Activated CD4-positive, alpha-beta T cell treated with anti-CD3 and anti-CD28 coated beads, Interleukin-2, amount 10 ng/mL, durations not matched to agents 7 days and 5 days (primary cell): ENCODE data around the gene PECR. TPM values are rescaled to one million over a fixed set of nuclear protein-coding genes. Genes with fewer than 3 reads are reported as not detected.

Experiments used
- CTCF ChIA-PET: fragments of 350-600 bp; sonication (Branson Sonifier 250); formaldehyde crosslinking; loops from one replicate; lab custom pipeline; 2021; ENCODE audit warnings: antibody characterized with exemption; lab: Charles Lee
- POLR2A ChIA-PET: fragments of 350-600 bp; sonication (Branson Sonifier 250); formaldehyde crosslinking; loops from one replicate; lab custom pipeline; 2021; ENCODE audit warnings: antibody characterized with exemption; lab: Charles Lee
- DNase-seq: peaks from one replicate; pipeline ENCODE4 v3.0.0-alpha.2; 2020
- H3K27ac Mint-ChIP-seq: one replicate; pipeline ENCODE4 v1.8.0; 2021; ENCODE audit warnings: mild to moderate bottlenecking, moderate library complexity, mixed read lengths
- H3K27me3 Mint-ChIP-seq: one replicate; pipeline ENCODE4 v1.8.0; 2021; ENCODE audit warnings: mixed read lengths
- H3K36me3 Mint-ChIP-seq: one replicate; pipeline ENCODE4 v1.8.0; 2021; ENCODE audit warnings: low read depth, mixed read lengths
- H3K4me1 Mint-ChIP-seq: one replicate; pipeline ENCODE4 v1.8.0; 2021; ENCODE audit warnings: mixed read lengths
- H3K4me3 Mint-ChIP-seq: one replicate; pipeline ENCODE4 v1.8.0; 2021; ENCODE audit warnings: mild to moderate bottlenecking, moderate library complexity, mixed read lengths
- H3K9me3 Mint-ChIP-seq: one replicate; pipeline ENCODE4 v1.8.0; 2021; ENCODE audit warnings: mixed read lengths
- total RNA-seq, 2 experiments: library from RNA; stranded (reverse); gene quantifications; one replicate each; pipeline ENCODE4 v1.2.3, GENCODE V29; 2021

PECR gene
- total RNA-seq, 2 experiments from 2014 or later = 29.6 to 31.5 TPM

GRCh38 chr2:216064014-216064630 is 17.5 kb downstream of the PECR start:
- H3K36me3 Mint-ChIP-seq = peaks cover 29% of the 10 kb centered on the region
- ChIA-PET POLR2A (no interaction called here), CTCF (interaction anchor here (0.6 kb wide), 1 partner anchor 22 kb away, joined by 4 read pairs; no protein-coding TSS in a partner anchor)
- DNase-seq = no peak
- no peak overlapping the region for H3K4me3 Mint-ChIP-seq
- no peak overlapping the region for H3K27ac Mint-ChIP-seq
- H3K27me3 Mint-ChIP-seq = no peaks in the 10 kb centered on the region
- H3K9me3 Mint-ChIP-seq = no peaks in the 10 kb centered on the region
- H3K4me1 Mint-ChIP-seq = peaks cover 13% of the 10 kb centered on the region

GRCh38 chr2:216059233-216059834 is 22.3 kb downstream of the PECR start:
- peaks cover 43% of the 10 kb centered on the region for H3K36me3 Mint-ChIP-seq
- ChIA-PET POLR2A (no interaction called here), CTCF (interaction anchor here (0.6 to 3.2 kb wide), 9 partner anchors 12 to 82 kb away, joined by 3 to 15 read pairs (median 4); no protein-coding TSS in a partner anchor)
- H3K4me1 Mint-ChIP-seq = peaks cover 35% of the 10 kb centered on the region
- no peak overlapping the region for H3K27ac Mint-ChIP-seq
- DNase-seq = no peak
- H3K9me3 Mint-ChIP-seq = no peaks in the 10 kb centered on the region
- H3K27me3 Mint-ChIP-seq = no peaks in the 10 kb centered on the region
- no peak overlapping the region for H3K4me3 Mint-ChIP-seq

GRCh38 chr2:216057688-216058193 is 23.9 kb downstream of the PECR start:
- CTCF ChIA-PET = interaction anchor here (0.6 to 3.2 kb wide), 7 partner anchors 8 to 1419 kb away, joined by 3 to 15 read pairs (median 5); no protein-coding TSS in a partner anchor
- peak overlapping the region; percentile 67 for H3K4me3 Mint-ChIP-seq
- no peaks in the 10 kb centered on the region for H3K27me3 Mint-ChIP-seq
- H3K4me1 Mint-ChIP-seq = peaks cover 35% of the 10 kb centered on the region
- POLR2A ChIA-PET = no interaction called here
- H3K9me3 Mint-ChIP-seq = no peaks in the 10 kb centered on the region
- peak; percentile 79 for DNase-seq
- H3K36me3 Mint-ChIP-seq = peaks cover 38% of the 10 kb centered on the region
- H3K27ac Mint-ChIP-seq = peak overlapping the region; percentile 94

GRCh38 chr2:216056739-216057138 is 24.9 kb downstream of the PECR start:
- CTCF ChIA-PET = interaction anchor here (1.3 kb wide), 1 partner anchor 25 kb away, joined by 4 read pairs; no protein-coding TSS in a partner anchor
- Mint-ChIP-seq H3K4me1 (peaks cover 35% of the 10 kb centered on the region), H3K4me3 (no peak overlapping the region), H3K27ac (peak overlapping the region; percentile 19), H3K36me3 (peaks cover 36% of the 10 kb centered on the region), H3K27me3 (no peaks in the 10 kb centered on the region), H3K9me3 (no peaks in the 10 kb centered on the region)
- no peak for DNase-seq
- POLR2A ChIA-PET = no interaction called here

- Mint-ChIP-seq H3K4me1 (peaks cover 35% of the 10 kb centered on the region), H3K9me3 (no peaks in the 10 kb centered on the region), H3K27ac (peak overlapping the region; percentile 14), H3K27me3 (no peaks in the 10 kb centered on the region), H3K36me3 (peaks cover 38% of the 10 kb centered on the region), H3K4me3 (no peak overlapping the region)
- POLR2A ChIA-PET = no interaction called here
- DNase-seq = no peak
- CTCF ChIA-PET = no interaction called here
These were observed 25.9 kb downstream of the PECR start for GRCh38 chr2:216055680-216056079.

DNA sequence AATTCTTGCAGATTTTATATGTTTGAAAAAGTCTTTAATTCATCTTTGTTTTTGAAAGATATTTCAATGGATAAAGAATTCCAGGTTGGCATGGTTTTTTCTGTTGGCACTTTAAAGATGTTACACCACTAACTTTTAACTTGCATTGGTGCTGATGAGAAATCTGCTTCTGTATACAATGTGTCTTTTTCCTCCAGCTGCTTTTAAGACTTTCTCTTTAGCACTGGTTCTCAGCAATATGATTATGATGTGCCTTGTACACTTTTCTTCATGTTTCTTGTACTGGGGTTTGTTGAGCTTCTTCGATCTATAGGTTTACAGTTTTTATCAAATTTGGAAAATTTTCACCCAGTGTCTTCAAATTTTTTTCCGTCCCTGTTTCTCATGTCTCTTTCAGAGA is 29.2 kb downstream of the PECR start:
- Mint-ChIP-seq H3K4me1 (peaks cover 12% of the 10 kb centered on the region), H3K27ac (no peak overlapping the region), H3K36me3 (peaks cover 33% of the 10 kb centered on the region), H3K4me3 (no peak overlapping the region), H3K27me3 (no peaks in the 10 kb centered on the region), H3K9me3 (no peaks in the 10 kb centered on the region)
- no peak for DNase-seq
- ChIA-PET CTCF (no interaction called here), POLR2A (no interaction called here)

DNA sequence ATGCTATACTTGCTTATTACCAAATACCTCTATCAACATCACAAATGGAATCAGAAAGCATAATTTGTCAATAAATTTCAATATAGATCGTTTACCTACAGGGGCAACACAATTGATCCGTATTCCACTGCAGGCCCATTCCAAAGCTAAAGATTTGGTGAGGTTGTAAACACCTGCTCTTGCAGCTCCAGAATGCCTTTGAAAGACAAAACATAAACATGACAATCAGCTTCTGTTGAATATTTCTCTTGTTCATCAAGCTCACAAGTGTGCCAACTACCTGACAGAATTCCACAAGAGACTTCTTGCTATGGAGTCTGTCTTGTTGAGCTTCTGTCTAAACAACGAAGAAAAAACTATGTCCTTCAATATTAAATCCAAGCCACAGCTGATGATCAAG is 30.3 kb downstream of the PECR start:
- DNase-seq = no peak
- peaks cover 29% of the 10 kb centered on the region for H3K36me3 Mint-ChIP-seq
- peaks cover 4% of the 10 kb centered on the region for H3K4me1 Mint-ChIP-seq
- ChIA-PET CTCF (no interaction called here), POLR2A (no interaction called here)
- no peaks in the 10 kb centered on the region for H3K9me3 Mint-ChIP-seq
- H3K27ac Mint-ChIP-seq = no peak overlapping the region
- H3K27me3 Mint-ChIP-seq = no peaks in the 10 kb centered on the region
- H3K4me3 Mint-ChIP-seq = no peak overlapping the region

DNA sequence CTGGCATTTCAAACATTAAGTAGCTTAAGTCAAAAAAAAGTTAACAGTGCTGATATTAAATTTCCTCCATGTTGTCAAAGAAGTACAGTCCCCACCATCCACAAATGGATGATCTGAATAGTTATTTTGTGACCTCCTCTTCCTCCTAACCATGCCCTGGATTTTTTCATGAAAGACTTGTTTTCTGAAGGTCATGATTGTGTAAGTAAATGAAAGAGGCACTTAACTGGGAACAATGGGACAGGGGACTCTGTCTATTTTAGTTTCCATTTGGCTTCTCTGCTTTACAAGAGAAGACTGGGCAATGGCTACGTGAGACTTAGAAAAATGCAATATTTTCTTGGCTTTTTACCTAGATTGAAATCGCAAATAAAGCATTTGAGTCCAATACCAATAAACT is 32.2 kb downstream of the PECR start:
- peaks cover 23% of the 10 kb centered on the region for H3K36me3 Mint-ChIP-seq
- H3K4me1 Mint-ChIP-seq = peaks cover 5% of the 10 kb centered on the region
- CTCF ChIA-PET = interaction anchor here (1.0 kb wide), 1 partner anchor 9 kb away, joined by 3 read pairs; no protein-coding TSS in a partner anchor
- POLR2A ChIA-PET = no interaction called here
- H3K27me3 Mint-ChIP-seq = no peaks in the 10 kb centered on the region
- no peak overlapping the region for H3K4me3 Mint-ChIP-seq
- no peak overlapping the region for H3K27ac Mint-ChIP-seq
- no peak for DNase-seq
- no peaks in the 10 kb centered on the region for H3K9me3 Mint-ChIP-seq

- ChIA-PET POLR2A (interaction anchor here (0.6 kb wide), 1 partner anchor 8 kb away, joined by 3 read pairs; no protein-coding TSS in a partner anchor), CTCF (interaction anchor here (1.2 kb wide), 1 partner anchor 12 kb away, joined by 4 read pairs; no protein-coding TSS in a partner anchor)
- Mint-ChIP-seq H3K27ac (no peak overlapping the region), H3K4me3 (no peak overlapping the region), H3K9me3 (no peaks in the 10 kb centered on the region), H3K36me3 (peaks cover 24% of the 10 kb centered on the region), H3K4me1 (peaks cover 5% of the 10 kb centered on the region), H3K27me3 (no peaks in the 10 kb centered on the region)
- DNase-seq = no peak
These were observed 34.2 kb downstream of the PECR start for GRCh38 chr2:216047397-216047796.

GRCh38 chr2:216044883-216045486 is 36.6 kb downstream of the PECR start:
- Mint-ChIP-seq H3K4me1 (peaks cover 5% of the 10 kb centered on the region), H3K27me3 (no peaks in the 10 kb centered on the region), H3K27ac (no peak overlapping the region), H3K9me3 (no peaks in the 10 kb centered on the region), H3K36me3 (peaks cover 22% of the 10 kb centered on the region), H3K4me3 (no peak overlapping the region)
- ChIA-PET POLR2A (no interaction called here), CTCF (interaction anchor here (0.9 to 3.1 kb wide), 7 partner anchors 10 to 96 kb away, joined by 3 to 16 read pairs (median 6); no protein-coding TSS in a partner anchor)
- DNase-seq = no peak

GRCh38 chr2:216043949-216044348 is 37.7 kb downstream of the PECR start:
- Mint-ChIP-seq H3K4me1 (peaks cover 5% of the 10 kb centered on the region), H3K4me3 (no peak overlapping the region), H3K36me3 (peaks cover 25% of the 10 kb centered on the region), H3K27ac (no peak overlapping the region), H3K9me3 (no peaks in the 10 kb centered on the region), H3K27me3 (no peaks in the 10 kb centered on the region)
- ChIA-PET CTCF (interaction anchor here (0.5 to 3.1 kb wide), 4 partner anchors 9 to 18 kb away, joined by 3 to 16 read pairs (median 11); no protein-coding TSS in a partner anchor), POLR2A (no interaction called here)
- DNase-seq = no peak

- H3K36me3 Mint-ChIP-seq = peaks cover 21% of the 10 kb centered on the region
- ChIA-PET POLR2A (no interaction called here), CTCF (interaction anchor here (1.2 to 1.4 kb wide), 3 partner anchors 18 to 30 kb away, joined by 3 to 5 read pairs (median 4); no protein-coding TSS in a partner anchor)
- H3K9me3 Mint-ChIP-seq = no peaks in the 10 kb centered on the region
- no peak overlapping the region for H3K27ac Mint-ChIP-seq
- H3K27me3 Mint-ChIP-seq = no peaks in the 10 kb centered on the region
- H3K4me1 Mint-ChIP-seq = peaks cover 5% of the 10 kb centered on the region
- no peak for DNase-seq
- no peak overlapping the region for H3K4me3 Mint-ChIP-seq
These were observed 40.2 kb downstream of the PECR start for GRCh38 chr2:216041438-216041837.
